ENCODE data around the gene HCK.

Gene HCK

DNA sequence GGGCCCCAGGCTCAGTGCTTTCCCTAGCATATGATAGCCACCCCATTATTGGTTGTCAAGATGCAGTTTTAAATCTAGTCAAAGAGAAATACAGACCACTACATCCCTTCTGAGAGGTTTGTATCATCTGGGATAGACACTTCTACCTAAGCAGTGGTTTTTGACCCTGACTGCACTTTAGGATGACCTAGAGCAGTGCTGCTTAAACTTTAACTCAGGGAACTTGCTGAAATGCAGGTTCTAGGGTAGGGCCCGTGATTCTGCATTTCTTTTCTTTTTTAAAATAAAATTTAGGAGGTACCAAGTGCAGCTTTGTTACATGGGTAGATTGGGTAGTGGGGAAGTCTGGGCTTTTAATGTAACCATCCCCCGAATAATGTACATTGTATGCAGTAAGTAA lies 76.1 kb downstream of the HCK start:
- no peak for TF ChIP-seq POLR2A (IDR thresholded peaks at IDR 0.05; ENCODE audit: low read length)
- no peak for TF ChIP-seq GATA1 (IDR thresholded peaks at IDR 0.05; ENCODE audit: low read depth, low read length)
- DNase-seq, result no peak

- no peak for TF ChIP-seq POLR2A (IDR thresholded peaks at IDR 0.05; ENCODE audit: low read length)
- TF ChIP-seq GATA1 (IDR thresholded peaks at IDR 0.05; ENCODE audit: low read depth, low read length), result no peak
- DNase-seq, result no peak
Measured at GRCh38 chr20:32129863-32130262, 77.8 kb downstream of the HCK start.

DNA sequence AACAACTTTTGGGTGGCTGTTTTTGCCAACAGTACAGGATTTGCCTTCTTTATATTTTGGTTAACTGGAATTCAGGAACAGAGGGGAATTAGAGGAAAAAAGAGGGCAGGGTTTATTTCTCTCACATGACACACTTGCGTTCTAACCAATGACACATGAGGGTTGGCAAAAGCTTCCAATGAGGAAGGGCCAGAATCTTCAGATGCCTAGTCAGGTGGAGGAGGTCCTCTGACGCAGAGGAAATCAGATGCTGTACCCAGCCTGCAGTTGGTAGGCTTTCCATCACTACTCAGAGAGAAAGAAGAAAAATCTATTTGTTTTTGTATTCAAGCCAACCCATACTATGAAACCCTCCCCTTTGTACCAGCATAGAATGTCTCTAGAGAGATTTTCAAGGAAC lies 78.3 kb downstream of the HCK start:
- TF ChIP-seq POLR2A (IDR thresholded peaks at IDR 0.05; ENCODE audit: low read length) (no peak), GATA1 (IDR thresholded peaks at IDR 0.05; ENCODE audit: low read depth, low read length) (no peak)
- no peak for DNase-seq

GRCh38 chr20:32130965-32131364 lies 78.9 kb downstream of the HCK start:
- DNase-seq, result no peak
- TF ChIP-seq POLR2A (IDR thresholded peaks at IDR 0.05; ENCODE audit: low read length) (no peak), GATA1 (IDR thresholded peaks at IDR 0.05; ENCODE audit: low read depth, low read length) (no peak)

- no peak for TF ChIP-seq GATA1 (IDR thresholded peaks at IDR 0.05; ENCODE audit: low read depth, low read length)
- TF ChIP-seq POLR2A (IDR thresholded peaks at IDR 0.05; ENCODE audit: low read length), result no peak
- DNase-seq, result no peak
Measured at GRCh38 chr20:32132911-32133549, 81.0 kb downstream of the HCK start.

- no peak for TF ChIP-seq POLR2A (IDR thresholded peaks at IDR 0.05; ENCODE audit: low read length)
- no peak for TF ChIP-seq GATA1 (IDR thresholded peaks at IDR 0.05; ENCODE audit: low read depth, low read length)
- no peak for DNase-seq
Measured at GRCh38 chr20:32134026-32134425, 82.0 kb downstream of the HCK start.

GRCh38 chr20:32135983-32136515 lies 84.0 kb downstream of the HCK start:
- no peak for DNase-seq
- no peak for TF ChIP-seq POLR2A (IDR thresholded peaks at IDR 0.05; ENCODE audit: low read length)
- no peak for TF ChIP-seq GATA1 (IDR thresholded peaks at IDR 0.05; ENCODE audit: low read depth, low read length)

GRCh38 chr20:32138921-32139320 lies 86.9 kb downstream of the HCK start:
- TF ChIP-seq POLR2A (IDR thresholded peaks at IDR 0.05; ENCODE audit: low read length) (no peak), GATA1 (IDR thresholded peaks at IDR 0.05; ENCODE audit: low read depth, low read length) (no peak)
- DNase-seq, result no peak

DNA sequence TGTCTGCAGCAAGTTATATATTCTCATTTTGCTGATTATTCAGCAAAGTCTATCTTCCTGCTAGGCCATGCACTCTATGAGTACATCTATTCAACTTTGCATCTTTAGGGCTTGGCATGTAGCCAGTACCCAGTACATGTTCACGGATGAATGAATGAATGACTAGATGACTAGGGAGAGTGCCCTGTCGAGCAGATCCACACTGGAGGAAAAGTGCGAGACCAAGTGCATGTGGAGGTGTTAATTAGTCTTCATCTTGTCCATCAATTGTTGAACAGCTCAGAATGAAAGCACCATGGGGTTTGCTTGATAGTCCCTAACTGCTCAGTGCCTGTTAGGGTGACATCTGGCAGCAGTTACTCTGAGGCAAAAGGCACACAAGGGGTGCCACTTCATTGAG lies 87.9 kb downstream of the HCK start:
- no peak for DNase-seq
- no peak for TF ChIP-seq POLR2A (IDR thresholded peaks at IDR 0.05; ENCODE audit: low read length)
- TF ChIP-seq GATA1 (IDR thresholded peaks at IDR 0.05; ENCODE audit: low read depth, low read length), result no peak

DNA sequence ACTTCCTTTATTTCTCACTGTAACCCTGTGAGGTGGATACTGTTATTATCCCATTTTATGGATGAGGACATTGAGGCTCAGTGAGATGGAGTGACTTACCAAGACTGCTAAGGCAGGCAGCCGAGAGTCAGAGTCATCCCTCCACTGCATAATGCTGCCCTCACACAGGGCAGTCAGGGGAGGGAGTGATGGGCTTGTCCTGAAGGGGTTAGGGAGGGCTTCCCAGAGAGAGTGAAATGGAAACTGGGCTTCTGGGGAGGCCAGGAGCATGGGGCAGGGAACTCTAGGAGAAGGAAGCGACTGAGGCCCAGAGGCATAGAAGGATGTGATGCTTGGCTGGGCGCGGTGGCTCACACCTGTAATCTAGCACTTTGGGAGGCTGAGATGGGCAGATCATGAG lies 88.6 kb downstream of the HCK start:
- TF ChIP-seq GATA1 (IDR thresholded peaks at IDR 0.05; ENCODE audit: low read depth, low read length) (no peak), POLR2A (IDR thresholded peaks at IDR 0.05; ENCODE audit: low read length) (no peak)
- DNase-seq, result no peak

DNA sequence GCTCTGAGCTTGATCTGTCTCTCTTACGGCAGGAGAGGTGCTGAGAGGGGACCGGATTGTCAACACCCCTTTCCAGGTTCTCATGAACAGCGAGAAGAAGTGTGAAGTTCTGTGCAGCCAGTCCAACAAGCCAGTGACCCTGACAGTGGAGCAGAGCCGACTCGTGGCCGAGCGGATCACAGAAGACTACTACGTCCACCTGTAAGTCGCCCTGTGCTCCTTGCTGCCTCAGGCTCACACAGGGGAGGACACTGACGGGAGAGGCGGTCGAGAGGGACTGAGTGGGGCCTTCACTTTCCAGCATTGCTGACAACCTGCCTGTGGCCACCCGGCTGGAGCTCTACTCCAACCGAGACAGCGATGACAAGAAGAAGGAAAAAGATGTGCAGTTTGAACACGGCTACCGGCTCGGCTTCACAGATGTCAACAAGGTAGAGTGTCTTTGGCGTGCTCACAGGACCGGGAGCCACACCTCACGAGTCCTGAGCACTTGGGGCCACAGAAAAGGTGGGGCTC lies 89.5 kb downstream of the HCK start:
- TF ChIP-seq GATA1 (IDR thresholded peaks at IDR 0.05; ENCODE audit: low read depth, low read length) (no peak), POLR2A (IDR thresholded peaks at IDR 0.05; ENCODE audit: low read length) (no peak)
- DNase-seq, result no peak

- TF ChIP-seq POLR2A (IDR thresholded peaks at IDR 0.05; ENCODE audit: low read length), result no peak
- no peak for TF ChIP-seq GATA1 (IDR thresholded peaks at IDR 0.05; ENCODE audit: low read depth, low read length)
- DNase-seq, result no peak
Measured at GRCh38 chr20:32142088-32142487, 90.0 kb downstream of the HCK start.

DNA sequence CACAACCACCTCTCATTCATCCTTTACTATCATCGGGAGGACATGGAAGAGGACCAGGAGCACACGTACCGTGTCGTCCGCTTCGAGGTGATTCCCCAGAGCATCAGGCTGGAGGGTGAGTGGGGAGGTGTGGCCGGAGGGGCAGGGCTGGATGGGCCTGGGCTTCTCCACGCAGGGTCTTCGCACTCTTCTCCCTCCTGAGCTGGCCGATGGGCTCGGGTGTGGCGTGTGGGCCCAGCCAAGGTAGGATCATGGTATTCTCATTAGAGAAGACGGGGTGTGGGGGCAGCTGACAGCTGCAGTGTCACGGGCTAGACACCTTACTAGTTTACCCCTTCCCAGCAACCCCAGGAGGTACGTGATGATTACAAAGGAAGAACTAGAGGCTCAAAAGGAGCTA lies 90.9 kb downstream of the HCK start:
- DNase-seq, result no peak
- no peak for TF ChIP-seq GATA1 (IDR thresholded peaks at IDR 0.05; ENCODE audit: low read depth, low read length)
- no peak for TF ChIP-seq POLR2A (IDR thresholded peaks at IDR 0.05; ENCODE audit: low read length)

DNA sequence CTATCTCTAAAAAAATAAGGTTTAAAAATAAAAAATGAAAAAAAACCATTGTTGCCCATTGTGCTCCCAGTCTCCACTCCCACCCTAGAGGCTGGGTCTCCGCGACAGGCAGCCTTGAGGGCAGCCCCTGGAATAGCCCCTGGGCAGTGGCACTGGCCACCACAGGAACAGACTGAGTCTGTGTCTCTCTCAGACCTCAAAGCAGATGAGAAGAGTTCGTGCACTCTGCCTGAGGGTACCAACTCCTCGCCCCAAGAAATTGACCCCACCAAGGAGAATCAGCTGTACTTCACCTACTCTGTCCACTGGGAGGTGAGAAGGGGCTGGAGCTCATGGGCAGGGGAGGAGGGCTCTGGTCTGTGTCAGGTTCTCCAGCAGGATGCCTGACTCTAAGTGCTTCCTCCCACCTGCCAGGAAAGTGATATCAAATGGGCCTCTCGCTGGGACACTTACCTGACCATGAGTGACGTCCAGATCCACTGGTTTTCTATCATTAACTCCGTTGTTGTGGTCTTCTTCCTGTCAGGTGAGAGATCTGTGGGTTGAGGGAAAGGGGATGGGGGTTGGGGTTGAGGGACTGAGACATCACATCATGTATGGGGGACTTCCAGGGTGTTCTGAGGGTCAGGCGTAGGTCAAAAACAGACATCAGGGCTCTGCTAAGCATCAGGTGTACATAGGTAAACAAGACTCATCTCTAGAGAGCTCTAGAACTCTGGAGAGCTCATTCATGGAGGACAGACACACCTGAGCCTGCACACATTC lies 93.0 kb downstream of the HCK start:
- no peak for TF ChIP-seq GATA1 (IDR thresholded peaks at IDR 0.05; ENCODE audit: low read depth, low read length)
- no peak for TF ChIP-seq POLR2A (IDR thresholded peaks at IDR 0.05; ENCODE audit: low read length)
- DNase-seq, result no peak

Measured in erythroblast (primary cell).